H9 (cell line): ENCODE measurements around the gene WDR82. TPM values are rescaled to one million over a fixed set of nuclear protein-coding genes. Genes with fewer than 3 reads are reported as not detected.

Experiments
- DNase-seq: peaks from one replicate; pipeline ENCODE4 v3.0.0-alpha.2; 2017
- H2AFZ ChIP-seq: one replicate; pipeline ENCODE4 v1.6.1; 2013; ENCODE audit warnings: mild to moderate bottlenecking, low read length, control low read depth, moderate library complexity
- H2AK5ac ChIP-seq: 2 replicates; pipeline ENCODE4 v1.6.1; 2013; ENCODE audit warnings: low read length, control low read depth, mixed read lengths; ENCODE audit not compliant: insufficient read length
- H2BK120ac ChIP-seq: one replicate; pipeline ENCODE4 v1.6.1; 2013; ENCODE audit warnings: low read depth, mild to moderate bottlenecking, low read length, control low read depth, inconsistent platforms; ENCODE audit not compliant: poor library complexity, severe bottlenecking
- H2BK12ac ChIP-seq: 2 replicates; pipeline ENCODE4 v1.6.1; 2013; ENCODE audit warnings: low read length, control low read depth, mixed read lengths, low read depth; ENCODE audit not compliant: insufficient read length
- H2BK15ac ChIP-seq: 2 replicates; pipeline ENCODE4 v1.6.1; 2013; ENCODE audit warnings: low read depth, low read length, control low read depth
- H2BK20ac ChIP-seq: one replicate; pipeline ENCODE4 v1.6.1; 2013; ENCODE audit warnings: low read depth, mild to moderate bottlenecking, low read length, control low read depth, inconsistent platforms; ENCODE audit not compliant: poor library complexity, severe bottlenecking
- H2BK5ac ChIP-seq: 2 replicates; pipeline ENCODE4 v1.6.1; 2013; ENCODE audit warnings: low read length, control low read depth, mixed read lengths; ENCODE audit not compliant: insufficient read length
- H3K14ac ChIP-seq: 2 replicates; pipeline ENCODE4 v1.6.1; 2013; ENCODE audit warnings: low read length, control low read depth; ENCODE audit not compliant: insufficient read depth
- H3K18ac ChIP-seq: 2 replicates; pipeline ENCODE4 v1.6.1; 2013; ENCODE audit warnings: low read depth, mild to moderate bottlenecking, mixed read lengths, low read length, control low read depth; ENCODE audit not compliant: insufficient read length
- H3K23ac ChIP-seq: 2 replicates; pipeline ENCODE4 v1.6.1; 2013; ENCODE audit warnings: low read length, control low read depth, mixed read lengths, low read depth; ENCODE audit not compliant: insufficient read length
- H3K23me2 ChIP-seq: 2 replicates; pipeline ENCODE4 v1.6.1; 2013; ENCODE audit warnings: low read depth, mild to moderate bottlenecking, mixed read lengths, low read length, control low read depth; ENCODE audit not compliant: insufficient read length, poor library complexity, severe bottlenecking
- H3K27ac ChIP-seq: 2 replicates; pipeline ENCODE4 v1.5.1; 2013; ENCODE audit warnings: low read length, control low read depth, mixed read lengths, low read depth; ENCODE audit not compliant: insufficient read length
- H3K27me3 ChIP-seq: 2 replicates; pipeline ENCODE4 v1.6.1; 2013; ENCODE audit warnings: low read length, control low read depth, inconsistent platforms; ENCODE audit not compliant: insufficient read depth
- H3K4ac ChIP-seq: 2 replicates; pipeline ENCODE4 v1.6.1; 2013; ENCODE audit warnings: low read depth, mild to moderate bottlenecking, control low read depth, inconsistent platforms, low read length, moderate library complexity
- H3K4me1 ChIP-seq: 2 replicates; pipeline ENCODE4 v1.6.1; 2013; ENCODE audit warnings: low read length, control low read depth, inconsistent platforms; ENCODE audit not compliant: insufficient read depth
- H3K4me2 ChIP-seq: 2 replicates; pipeline ENCODE4 v1.6.1; 2013; ENCODE audit warnings: low read length, control low read depth, mixed read lengths; ENCODE audit not compliant: insufficient read length, insufficient read depth
- H3K56ac ChIP-seq: 2 replicates; pipeline ENCODE4 v1.6.1; 2013; ENCODE audit warnings: low read depth, mild to moderate bottlenecking, mixed read lengths, low read length, control low read depth; ENCODE audit not compliant: insufficient read length
- H3K79me1 ChIP-seq: 2 replicates; pipeline ENCODE4 v1.6.1; 2013; ENCODE audit warnings: low read depth, mild to moderate bottlenecking, moderate library complexity, low read length, control low read depth, inconsistent platforms; ENCODE audit not compliant: insufficient read depth, poor library complexity, severe bottlenecking
- H3K79me2 ChIP-seq: 2 replicates; pipeline ENCODE4 v1.6.1; 2013; ENCODE audit warnings: low read length, control low read depth, inconsistent platforms; ENCODE audit not compliant: insufficient read depth
- H3K9ac ChIP-seq: 2 replicates; pipeline ENCODE4 v1.6.1; 2013; ENCODE audit warnings: low read length, control low read depth, mixed read lengths; ENCODE audit not compliant: insufficient read length; ENCODE audit errors: extremely low read depth
- H3K9me3 ChIP-seq: one replicate; pipeline ENCODE4 v1.6.1; 2013; ENCODE audit warnings: low read depth, low read length, inconsistent platforms; ENCODE audit not compliant: control insufficient read depth
- H3T11ph ChIP-seq: one replicate; pipeline ENCODE4 v1.6.1; 2013; ENCODE audit warnings: mild to moderate bottlenecking, low read length, control low read depth, inconsistent platforms
- H4K20me1 ChIP-seq: one replicate; pipeline ENCODE4 v1.6.1; 2013; ENCODE audit not compliant: control insufficient read depth, insufficient read length, insufficient read depth
- H4K5ac ChIP-seq: 2 replicates; pipeline ENCODE4 v1.6.1; 2013; ENCODE audit warnings: low read depth, mild to moderate bottlenecking, mixed read lengths, low read length, control low read depth; ENCODE audit not compliant: insufficient read length
- H4K8ac ChIP-seq: replicated peaks from 2 replicates; pipeline ENCODE4 v1.6.1; 2013; ENCODE audit warnings: low read length, control low read depth, mixed read lengths, low read depth; ENCODE audit not compliant: insufficient read length
- H4K91ac ChIP-seq: 2 replicates; pipeline ENCODE4 v1.6.1; 2013; ENCODE audit warnings: low read depth, mild to moderate bottlenecking, moderate library complexity, mixed read lengths, low read length, control low read depth; ENCODE audit not compliant: insufficient read length
- H3K27ac Mint-ChIP-seq, 3 experiments: 2 replicates in 2 of 3; 3 replicates in 1 of 3; pipeline ENCODE4 v1.8.0; 2020 to 2021; ENCODE audit warnings: mixed read lengths in 3 of 3, mild to moderate bottlenecking in 1 of 3, moderate library complexity in 1 of 3
- H3K27me3 Mint-ChIP-seq: 2 replicates; pipeline ENCODE4 v1.8.0; 2021; ENCODE audit warnings: low read depth, mild to moderate bottlenecking, moderate library complexity, mixed read lengths
- H3K36me3 Mint-ChIP-seq, 3 experiments: 2 replicates in 2 of 3; 3 replicates in 1 of 3; pipeline ENCODE4 v1.8.0; 2020 to 2021; ENCODE audit warnings: low read depth in 3 of 3, mixed read lengths in 3 of 3; ENCODE audit not compliant: insufficient read depth in 1 of 3
- H3K4me1 Mint-ChIP-seq, 2 experiments: 2 replicates each; pipeline ENCODE4 v1.8.0; 2020; ENCODE audit warnings: mixed read lengths in 2 of 2
- H3K4me3 Mint-ChIP-seq, 2 experiments: 2 replicates in 1 of 2; 3 replicates in 1 of 2; pipeline ENCODE4 v1.8.0; 2020 to 2021; ENCODE audit warnings: mild to moderate bottlenecking in 2 of 2, mixed read lengths in 2 of 2, moderate library complexity in 1 of 2
- H3K9me3 Mint-ChIP-seq, 2 experiments: 2 replicates in 1 of 2; 3 replicates in 1 of 2; pipeline ENCODE4 v1.8.0; 2020; ENCODE audit warnings: mild to moderate bottlenecking in 2 of 2, mixed read lengths in 2 of 2, moderate library complexity in 1 of 2
- WGBS: extraction: QIAGEN DNeasy Blood & Tissue Kit; methylation state at CpG from one replicate; pipeline ENCODE4 v1.1.7; 2013; ENCODE audit warnings: missing lambda C conversion rate, low lambda C conversion rate, mixed read lengths; ENCODE audit not compliant: insufficient read length; ENCODE audit errors: extremely low coverage; 5-methylcytosine and 5-hydroxymethylcytosine counted together
- total RNA-seq: library from RNA; stranded (reverse); gene quantifications from 2 replicates; pipeline ENCODE4 v1.2.1, GENCODE V29; 2021
- TF ChIP-seq, protein P1 (sequence below): fragments of 200-600 bp; sonication (generic); conservative IDR thresholded peaks from 3 replicates; pipeline ENCODE4 v1.8.0; 2021; ENCODE audit warnings: antibody characterized with exemption, mild to moderate bottlenecking

The WDR82 gene
- total RNA-seq, 1 experiment from 2014 or later = 83.1 TPM

DNA sequence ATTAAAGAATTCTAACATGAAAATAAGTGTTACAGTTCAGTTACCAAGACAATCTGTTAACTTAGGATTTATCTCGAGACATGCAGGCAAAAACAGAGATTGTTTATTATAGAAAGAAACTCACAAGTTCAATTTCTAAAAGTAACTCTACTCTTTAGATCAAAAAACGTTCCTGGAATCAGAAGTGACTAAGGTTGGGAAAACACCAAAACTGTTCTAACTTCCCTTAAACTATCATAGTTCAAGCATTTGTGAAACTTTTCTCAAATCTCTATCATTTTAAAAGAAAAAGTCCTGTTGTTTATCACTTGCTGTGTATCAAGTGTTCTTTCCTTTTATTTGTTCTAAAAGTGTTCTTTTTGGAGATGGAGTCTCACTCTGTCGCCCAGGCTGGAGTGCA is 8.7 kb downstream of the WDR82 start:
- Histone ChIP-seq H2BK20ac (no peak overlapping the region), H3K4ac (no peak overlapping the region), H2AK5ac (no peak overlapping the region), H2BK5ac (no peak overlapping the region), H3K27ac (no peak overlapping the region), H2BK15ac (no peak overlapping the region), H3K14ac (no peak overlapping the region), H4K5ac (no peak overlapping the region), H4K8ac (no peak overlapping the region), H3K23me2 (no peaks in the 10 kb centered on the region), H3K23ac (no peak overlapping the region), H3T11ph (no peak overlapping the region), H3K79me2 (peaks cover 35% of the 10 kb centered on the region; the same call in 1 of the 2 replicates), H3K4me1 (no peaks in the 10 kb centered on the region), H3K18ac (no peak overlapping the region), H2BK12ac (no peak overlapping the region), H3K79me1 (peaks cover 7% of the 10 kb centered on the region), H3K9me3 (no peaks in the 10 kb centered on the region), H2BK120ac (no peak overlapping the region), H3K4me2 (no peak overlapping the region), H3K27me3 (no peaks in the 10 kb centered on the region), H4K91ac (no peak overlapping the region), H2AFZ (no peak overlapping the region), H3K56ac (no peak overlapping the region), H4K20me1 (no peaks in the 10 kb centered on the region), H3K9ac (no peak overlapping the region)
- H3K27ac Mint-ChIP-seq = no peak overlapping the region
- no CpG with 5 or more reads among the region's 3 CpGs for WGBS
- peaks cover 3 to 5% of the 10 kb centered on the region in 2 experiments; a peak in 3 of 4 replicates for H3K4me1 Mint-ChIP-seq
- peaks cover 40 to 83% (median 77%) of the 10 kb centered on the region in 3 experiments; a peak in 6 of 7 replicates for H3K36me3 Mint-ChIP-seq
- TF ChIP-seq, protein P1, sequence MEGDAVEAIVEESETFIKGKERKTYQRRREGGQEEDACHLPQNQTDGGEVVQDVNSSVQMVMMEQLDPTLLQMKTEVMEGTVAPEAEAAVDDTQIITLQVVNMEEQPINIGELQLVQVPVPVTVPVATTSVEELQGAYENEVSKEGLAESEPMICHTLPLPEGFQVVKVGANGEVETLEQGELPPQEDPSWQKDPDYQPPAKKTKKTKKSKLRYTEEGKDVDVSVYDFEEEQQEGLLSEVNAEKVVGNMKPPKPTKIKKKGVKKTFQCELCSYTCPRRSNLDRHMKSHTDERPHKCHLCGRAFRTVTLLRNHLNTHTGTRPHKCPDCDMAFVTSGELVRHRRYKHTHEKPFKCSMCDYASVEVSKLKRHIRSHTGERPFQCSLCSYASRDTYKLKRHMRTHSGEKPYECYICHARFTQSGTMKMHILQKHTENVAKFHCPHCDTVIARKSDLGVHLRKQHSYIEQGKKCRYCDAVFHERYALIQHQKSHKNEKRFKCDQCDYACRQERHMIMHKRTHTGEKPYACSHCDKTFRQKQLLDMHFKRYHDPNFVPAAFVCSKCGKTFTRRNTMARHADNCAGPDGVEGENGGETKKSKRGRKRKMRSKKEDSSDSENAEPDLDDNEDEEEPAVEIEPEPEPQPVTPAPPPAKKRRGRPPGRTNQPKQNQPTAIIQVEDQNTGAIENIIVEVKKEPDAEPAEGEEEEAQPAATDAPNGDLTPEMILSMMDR = no peak
- no peaks in the 10 kb centered on the region for H3K27me3 Mint-ChIP-seq
- H3K4me3 Mint-ChIP-seq = no peak overlapping the region
- no peak for DNase-seq
- H3K9me3 Mint-ChIP-seq = no peaks in the 10 kb centered on the region
